ENCODE measurements around the gene CCNDBP1. TPM values are rescaled to one million over a fixed set of nuclear protein-coding genes. Genes with fewer than 3 reads are reported as not detected.

Gene CCNDBP1
- total RNA-seq, 4 donors from 2014 or later = 88.7 to 154 (median 110) TPM

DNA sequence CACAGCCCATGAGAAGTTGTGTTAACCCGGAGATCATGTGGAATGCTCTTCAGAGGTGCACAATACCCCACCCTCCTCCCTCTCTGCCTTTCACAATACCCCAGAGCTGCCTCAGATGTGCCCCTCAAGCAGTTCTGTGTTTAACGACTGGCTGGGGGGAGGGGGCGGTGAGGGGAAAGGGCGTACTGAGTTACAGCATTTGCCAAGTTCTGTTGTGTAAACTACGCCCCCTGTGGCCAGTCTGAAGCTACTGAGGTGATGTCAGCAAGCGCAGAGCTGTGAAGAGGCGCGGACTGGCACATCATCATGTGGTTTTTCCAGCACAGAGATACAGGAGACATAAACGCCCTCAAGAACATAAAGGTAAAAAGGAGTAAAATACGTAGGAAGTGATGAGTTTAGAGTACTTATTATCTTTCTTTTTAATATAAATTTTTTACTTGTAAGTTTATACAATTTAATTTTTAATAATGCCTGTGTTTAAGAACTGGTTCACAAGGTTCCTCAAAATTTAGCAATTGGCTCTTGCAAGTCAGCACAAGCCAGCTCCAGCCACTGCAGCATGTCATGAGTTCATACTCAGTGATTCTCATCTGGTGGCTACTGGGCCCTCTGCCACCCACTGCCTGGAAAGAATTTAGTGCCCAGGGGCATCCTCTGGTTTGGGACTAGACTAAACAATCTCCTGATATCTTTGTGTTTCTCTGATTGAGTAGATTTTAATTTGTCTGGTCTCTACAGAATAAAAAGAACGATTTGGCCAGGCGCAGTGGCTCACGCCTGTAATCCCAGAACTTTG lies 33.9 kb downstream of the CCNDBP1 start:
- no peaks in the 10 kb centered on the region for H3K36me3 ChIP-seq
- no peak for DNase-seq
- no peaks in the 10 kb centered on the region for H3K27me3 ChIP-seq
- intact Hi-C loops (cut with DNase I) = no loop called here
- TF ChIP-seq, protein P1, sequence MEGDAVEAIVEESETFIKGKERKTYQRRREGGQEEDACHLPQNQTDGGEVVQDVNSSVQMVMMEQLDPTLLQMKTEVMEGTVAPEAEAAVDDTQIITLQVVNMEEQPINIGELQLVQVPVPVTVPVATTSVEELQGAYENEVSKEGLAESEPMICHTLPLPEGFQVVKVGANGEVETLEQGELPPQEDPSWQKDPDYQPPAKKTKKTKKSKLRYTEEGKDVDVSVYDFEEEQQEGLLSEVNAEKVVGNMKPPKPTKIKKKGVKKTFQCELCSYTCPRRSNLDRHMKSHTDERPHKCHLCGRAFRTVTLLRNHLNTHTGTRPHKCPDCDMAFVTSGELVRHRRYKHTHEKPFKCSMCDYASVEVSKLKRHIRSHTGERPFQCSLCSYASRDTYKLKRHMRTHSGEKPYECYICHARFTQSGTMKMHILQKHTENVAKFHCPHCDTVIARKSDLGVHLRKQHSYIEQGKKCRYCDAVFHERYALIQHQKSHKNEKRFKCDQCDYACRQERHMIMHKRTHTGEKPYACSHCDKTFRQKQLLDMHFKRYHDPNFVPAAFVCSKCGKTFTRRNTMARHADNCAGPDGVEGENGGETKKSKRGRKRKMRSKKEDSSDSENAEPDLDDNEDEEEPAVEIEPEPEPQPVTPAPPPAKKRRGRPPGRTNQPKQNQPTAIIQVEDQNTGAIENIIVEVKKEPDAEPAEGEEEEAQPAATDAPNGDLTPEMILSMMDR (IDR thresholded peaks at IDR 0.05) = no peak
- no peak for TF ChIP-seq POLR2A (IDR thresholded peaks at IDR 0.05)
- H3K27ac ChIP-seq = no peak overlapping the region
- no peaks in the 10 kb centered on the region for H3K4me1 ChIP-seq
- no peak overlapping the region for H3K4me3 ChIP-seq (replicated peaks in 1 of 3)
- H3K9me3 ChIP-seq = no peaks in the 10 kb centered on the region
- 56% methylated on average over 13 of the region's 13 CpGs for WGBS, 2 donors

DNA sequence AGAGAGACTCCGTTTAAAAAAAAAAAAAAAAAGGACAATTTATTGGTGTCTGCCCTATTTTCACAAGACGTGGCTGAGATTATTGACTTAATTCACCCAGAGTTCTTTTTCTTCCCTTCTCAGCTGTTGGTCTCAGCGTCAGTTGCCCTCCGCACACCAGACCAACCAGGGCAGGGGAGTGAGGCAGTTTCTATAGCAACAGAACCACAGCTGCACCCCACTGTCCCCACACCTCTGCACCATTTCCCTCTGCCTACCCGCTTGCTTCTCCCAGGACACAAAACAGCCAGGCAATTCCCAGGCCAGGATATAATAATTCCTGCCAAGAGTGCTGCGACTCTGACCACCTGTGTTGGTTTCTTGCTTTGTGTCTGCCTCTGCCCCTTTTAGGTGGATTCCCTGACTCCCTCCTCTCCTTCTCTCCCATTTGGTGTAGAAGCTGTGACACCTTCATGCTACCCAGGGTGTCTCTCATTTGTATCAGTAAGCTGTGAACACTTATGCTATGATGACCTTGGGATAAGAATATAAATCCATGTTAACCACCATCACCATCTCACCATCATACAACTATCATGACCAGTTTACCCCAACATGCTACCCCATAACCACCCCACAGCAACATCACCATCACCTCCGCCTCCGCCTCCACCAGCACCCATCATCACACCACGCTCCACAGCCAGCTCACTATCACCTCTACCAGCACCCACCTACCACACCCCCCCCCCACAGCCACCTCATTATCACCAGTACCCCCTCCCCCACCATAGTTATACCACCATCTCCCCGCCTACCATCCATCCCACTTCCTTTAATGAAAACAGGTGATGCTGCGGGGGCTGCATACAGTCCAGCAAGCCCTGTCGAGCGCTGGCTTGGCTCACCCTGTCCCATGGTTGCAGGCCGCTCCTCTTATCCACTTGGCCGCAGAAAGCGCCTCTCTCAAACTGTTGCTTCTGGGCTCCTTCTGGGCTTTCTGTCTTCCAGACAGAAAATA lies 35.0 kb downstream of the CCNDBP1 start:
- no peak overlapping the region for H3K4me3 ChIP-seq (replicated peaks in 1 of 3)
- intact Hi-C loops (cut with DNase I) = no loop called here
- 80 to 81% methylated on average over 16 of the region's 16 CpGs for WGBS, 2 donors

DNA sequence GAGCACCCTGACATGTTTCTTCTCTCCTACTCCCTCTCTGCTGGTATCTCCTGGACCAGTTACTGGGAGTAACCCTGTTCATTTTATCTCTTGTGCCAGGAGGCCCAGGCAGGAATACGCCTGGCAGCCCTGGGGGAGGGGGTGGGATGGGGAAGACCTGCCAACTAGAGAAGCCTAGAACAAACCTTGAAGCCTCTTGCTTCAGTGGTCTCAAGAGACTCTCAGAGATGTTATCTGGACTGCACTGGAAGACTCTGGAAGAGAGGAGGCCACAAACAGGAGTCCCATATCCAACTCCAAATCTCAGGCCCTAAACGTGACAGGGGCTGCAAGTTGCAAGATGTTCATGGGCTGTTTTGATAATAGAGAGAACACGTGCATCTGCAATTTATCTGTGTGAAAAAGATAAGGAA lies 35.8 kb downstream of the CCNDBP1 start, which contains the start of gene EPB42:
EPB42 (minus strand) TSS at position 28 of the 413 bp plus-strand sequence. CDS start 193 bp downstream, outside the sequence.
- WGBS, 2 donors = 42 to 46% methylated on average over 3 of the region's 3 CpGs
- H3K9me3 ChIP-seq = no peaks in the 10 kb centered on the region
- H3K4me1 ChIP-seq = no peaks in the 10 kb centered on the region
- no peaks in the 10 kb centered on the region for H3K36me3 ChIP-seq
- TF ChIP-seq POLR2A (IDR thresholded peaks at IDR 0.05) = no peak
- TF ChIP-seq, protein P1 (IDR thresholded peaks at IDR 0.05) = no peak
- peak; percentile 62 for DNase-seq
- H3K27ac ChIP-seq = peak within 1 kb of the TSS in 1 of 3 donors; percentile 46
- H3K4me3 ChIP-seq (replicated peaks in 1 of 3) = no peak within 1 kb of the TSS
- intact Hi-C loops (cut with DNase I) = no loop called here
- H3K27me3 ChIP-seq = no peaks in the 10 kb centered on the region

More for the DNA sequence above, 35.0 kb downstream of the CCNDBP1 start:
- Histone ChIP-seq H3K27ac (no peak overlapping the region), H3K36me3 (no peaks in the 10 kb centered on the region), H3K9me3 (no peaks in the 10 kb centered on the region), H3K27me3 (no peaks in the 10 kb centered on the region), H3K4me1 (no peaks in the 10 kb centered on the region)
- TF ChIP-seq, protein P1 (IDR thresholded peaks at IDR 0.05) = no peak
- DNase-seq = no peak

DNA sequence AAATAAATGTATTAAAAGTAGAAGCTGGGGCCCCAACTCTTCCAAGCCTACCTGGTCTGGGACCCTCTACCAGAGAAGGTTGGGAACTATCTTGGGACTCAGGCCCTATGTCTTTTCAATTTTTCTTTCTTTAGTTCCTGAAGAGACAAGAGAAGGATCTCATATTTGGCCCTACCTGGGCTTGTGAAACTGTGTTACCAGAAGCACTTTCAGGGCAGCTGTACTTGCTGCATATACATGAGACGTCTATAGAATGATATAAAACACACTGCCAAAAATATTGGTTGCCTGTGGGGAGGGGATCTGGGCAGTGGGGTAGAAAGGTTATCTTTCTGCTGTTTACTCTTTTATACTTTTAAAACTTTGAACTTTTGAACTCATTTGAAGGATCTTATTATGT lies 36.2 kb downstream of the CCNDBP1 start:
- no peak for TF ChIP-seq POLR2A (IDR thresholded peaks at IDR 0.05)
- TF ChIP-seq, protein P1 (IDR thresholded peaks at IDR 0.05) = no peak
- 76 to 91% methylated on average over 1 of the region's 1 CpG for WGBS, 2 donors
- DNase-seq = no peak
- H3K36me3 ChIP-seq = no peaks in the 10 kb centered on the region
- H3K27me3 ChIP-seq = no peaks in the 10 kb centered on the region
- no peak overlapping the region for H3K4me3 ChIP-seq (replicated peaks in 1 of 3)
- intact Hi-C loops (cut with DNase I) = no loop called here
- H3K27ac ChIP-seq = peak overlapping the region in 1 of 3 donors; percentile 46
- H3K4me1 ChIP-seq = no peaks in the 10 kb centered on the region
- no peaks in the 10 kb centered on the region for H3K9me3 ChIP-seq
